ENCODE results near the gene MACROD2. TPM values are rescaled to one million over a fixed set of nuclear protein-coding genes. Genes with fewer than 3 reads are reported as not detected.

Gene MACROD2
- total RNA-seq, 1 donor from 2014 or later: 3.1 TPM

DNA sequence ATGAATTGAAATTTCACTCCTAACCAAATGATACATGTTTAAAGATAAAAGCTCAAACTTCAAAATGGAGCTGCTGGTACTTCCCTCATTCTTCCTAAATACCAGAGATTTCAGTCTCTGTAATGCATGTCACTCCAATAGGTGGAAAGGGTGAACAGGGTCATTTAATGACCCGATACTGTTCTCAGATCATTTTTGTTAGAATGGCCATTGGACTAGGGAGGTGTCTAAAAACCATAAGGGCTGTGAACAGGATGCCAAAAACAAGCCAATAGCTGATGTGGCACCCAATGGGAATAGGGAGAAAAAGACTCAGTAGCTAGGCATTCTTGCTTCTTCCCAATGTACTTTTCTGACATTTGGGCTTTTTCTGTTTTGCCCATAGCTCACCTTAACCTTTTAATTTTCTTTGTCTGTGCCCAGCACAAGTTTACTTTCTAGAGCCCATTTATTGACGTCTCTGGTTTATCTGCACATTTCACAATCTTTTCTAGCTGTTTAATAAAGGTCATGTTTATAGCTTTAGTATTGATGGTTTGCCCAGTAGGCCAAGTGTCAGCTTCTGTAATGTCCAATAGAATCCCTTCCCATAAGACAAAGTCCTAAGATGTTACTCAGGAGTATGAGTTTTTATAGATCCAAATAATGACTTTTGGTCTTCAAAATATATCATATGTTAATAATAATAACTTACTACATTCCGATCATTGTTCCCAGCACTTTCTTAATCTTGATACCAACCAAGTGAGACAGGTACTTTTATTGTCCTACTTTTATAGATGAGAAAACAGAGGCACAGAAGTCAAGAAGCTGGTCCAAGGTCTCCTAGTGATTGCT is 366.4 kb downstream of the MACROD2 start:
- H3K9ac ChIP-seq (ENCODE audit: low read depth in 1 of 3, low read length in 3 of 3): no peak overlapping the region
- H3K27me3 ChIP-seq (ENCODE audit: control insufficient read depth in 3 of 3, insufficient read depth in 3 of 3, low read length in 3 of 3): no peaks in the 10 kb centered on the region
- no peak overlapping the region for H3K27ac ChIP-seq (ENCODE audit: low read depth, low read length)
- H3K36me3 ChIP-seq (ENCODE audit: control insufficient read depth in 3 of 3, insufficient read depth in 3 of 3, low read length in 3 of 3): no peaks in the 10 kb centered on the region
- no peaks in the 10 kb centered on the region for H3K4me1 ChIP-seq (ENCODE audit: control insufficient read depth in 3 of 3, insufficient read depth in 3 of 3, low read length in 3 of 3)
- no peak overlapping the region for H3K4me3 ChIP-seq (ENCODE audit: low read length in 3 of 3)
- no peaks in the 10 kb centered on the region for H3K9me3 ChIP-seq (ENCODE audit: control insufficient read depth in 3 of 3, low read length in 3 of 3)

DNA sequence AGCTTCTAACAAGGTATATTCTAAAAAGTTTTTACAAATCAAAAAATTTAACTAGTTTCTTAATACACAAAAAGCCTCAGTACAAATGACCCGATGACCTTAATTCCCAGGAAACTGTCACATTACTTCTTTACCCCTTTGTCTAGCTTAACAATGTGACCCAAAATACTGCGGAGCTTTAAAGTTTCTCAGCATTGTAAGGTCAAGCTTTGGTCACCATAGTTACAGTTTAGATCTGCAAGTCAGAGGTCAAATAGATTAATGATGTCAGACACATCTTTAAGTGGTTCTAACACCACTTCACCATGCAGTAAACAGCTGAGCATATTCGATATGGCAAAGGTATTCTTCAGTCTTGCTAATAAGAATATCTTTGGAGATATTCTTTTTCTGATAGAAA is 378.9 kb downstream of the MACROD2 start:
- H3K4me3 ChIP-seq (ENCODE audit: low read length in 3 of 3): no peak overlapping the region
- H3K36me3 ChIP-seq (ENCODE audit: control insufficient read depth in 3 of 3, insufficient read depth in 3 of 3, low read length in 3 of 3): no peaks in the 10 kb centered on the region
- no peaks in the 10 kb centered on the region for H3K9me3 ChIP-seq (ENCODE audit: control insufficient read depth in 3 of 3, low read length in 3 of 3)
- H3K27ac ChIP-seq (ENCODE audit: low read depth, low read length): no peak overlapping the region
- no peak overlapping the region for H3K9ac ChIP-seq (ENCODE audit: low read depth in 1 of 3, low read length in 3 of 3)
- H3K4me1 ChIP-seq (ENCODE audit: control insufficient read depth in 3 of 3, insufficient read depth in 3 of 3, low read length in 3 of 3): no peaks in the 10 kb centered on the region
- no peaks in the 10 kb centered on the region for H3K27me3 ChIP-seq (ENCODE audit: control insufficient read depth in 3 of 3, insufficient read depth in 3 of 3, low read length in 3 of 3)

DNA sequence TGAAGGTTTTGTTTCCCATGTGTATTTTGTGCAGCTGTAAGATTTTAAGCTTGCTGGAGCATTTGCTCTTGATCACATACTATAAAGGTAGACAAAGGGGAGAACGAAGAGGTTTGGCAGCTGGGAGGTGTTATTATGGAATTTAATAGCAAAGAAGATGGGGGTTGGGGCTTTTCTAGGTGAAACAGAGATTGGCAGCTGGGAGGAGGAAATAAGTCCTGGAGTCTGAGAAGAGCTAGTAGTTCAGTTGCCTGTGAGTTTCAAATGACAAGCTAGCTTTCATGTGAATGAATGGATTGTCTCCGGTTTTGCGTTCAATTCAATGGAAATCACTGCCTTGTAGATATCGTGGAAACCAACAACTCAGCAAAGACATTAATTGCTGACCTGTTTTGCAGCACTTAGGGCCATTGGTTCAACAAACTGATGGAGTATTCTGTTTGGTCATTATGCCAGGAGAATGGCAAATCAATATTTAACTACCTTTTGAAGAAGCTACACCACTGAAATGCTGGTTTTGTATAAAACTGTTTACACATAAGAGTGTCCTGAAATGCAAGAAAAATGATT is 380.2 kb downstream of the MACROD2 start:
- H3K9ac ChIP-seq (ENCODE audit: low read depth in 1 of 3, low read length in 3 of 3): no peak overlapping the region
- H3K27ac ChIP-seq (ENCODE audit: low read depth, low read length): no peak overlapping the region
- no peaks in the 10 kb centered on the region for H3K9me3 ChIP-seq (ENCODE audit: control insufficient read depth in 3 of 3, low read length in 3 of 3)
- H3K36me3 ChIP-seq (ENCODE audit: control insufficient read depth in 3 of 3, insufficient read depth in 3 of 3, low read length in 3 of 3): no peaks in the 10 kb centered on the region
- H3K4me1 ChIP-seq (ENCODE audit: control insufficient read depth in 3 of 3, insufficient read depth in 3 of 3, low read length in 3 of 3): no peaks in the 10 kb centered on the region
- H3K4me3 ChIP-seq (ENCODE audit: low read length in 3 of 3): no peak overlapping the region
- no peaks in the 10 kb centered on the region for H3K27me3 ChIP-seq (ENCODE audit: control insufficient read depth in 3 of 3, insufficient read depth in 3 of 3, low read length in 3 of 3)

DNA sequence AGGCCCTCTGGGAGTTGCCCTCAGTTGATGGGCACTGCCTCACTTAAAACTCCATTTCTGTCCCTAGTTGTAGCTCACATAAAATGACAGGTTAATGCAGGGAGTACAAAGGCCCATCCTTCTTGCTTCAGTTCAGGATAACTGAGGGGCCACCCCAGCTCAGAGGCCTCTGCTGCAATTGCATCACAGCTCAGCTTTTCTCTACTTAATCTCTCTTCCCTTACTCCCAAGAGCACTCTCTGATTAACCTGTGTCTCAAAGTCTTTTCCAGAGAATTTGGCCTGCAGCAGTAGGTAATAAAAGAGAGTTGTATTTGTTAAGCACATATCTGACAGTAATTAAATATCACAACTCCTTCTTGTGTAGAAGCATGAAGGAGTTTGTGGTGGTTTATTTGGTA is 383.0 kb downstream of the MACROD2 start:
- H3K4me3 ChIP-seq (ENCODE audit: low read length in 3 of 3): no peak overlapping the region
- H3K9me3 ChIP-seq (ENCODE audit: control insufficient read depth in 3 of 3, low read length in 3 of 3): no peaks in the 10 kb centered on the region
- H3K4me1 ChIP-seq (ENCODE audit: control insufficient read depth in 3 of 3, insufficient read depth in 3 of 3, low read length in 3 of 3): no peaks in the 10 kb centered on the region
- no peak overlapping the region for H3K9ac ChIP-seq (ENCODE audit: low read depth in 1 of 3, low read length in 3 of 3)
- H3K27me3 ChIP-seq (ENCODE audit: control insufficient read depth in 3 of 3, insufficient read depth in 3 of 3, low read length in 3 of 3): no peaks in the 10 kb centered on the region
- no peak overlapping the region for H3K27ac ChIP-seq (ENCODE audit: low read depth, low read length)
- no peaks in the 10 kb centered on the region for H3K36me3 ChIP-seq (ENCODE audit: control insufficient read depth in 3 of 3, insufficient read depth in 3 of 3, low read length in 3 of 3)

DNA sequence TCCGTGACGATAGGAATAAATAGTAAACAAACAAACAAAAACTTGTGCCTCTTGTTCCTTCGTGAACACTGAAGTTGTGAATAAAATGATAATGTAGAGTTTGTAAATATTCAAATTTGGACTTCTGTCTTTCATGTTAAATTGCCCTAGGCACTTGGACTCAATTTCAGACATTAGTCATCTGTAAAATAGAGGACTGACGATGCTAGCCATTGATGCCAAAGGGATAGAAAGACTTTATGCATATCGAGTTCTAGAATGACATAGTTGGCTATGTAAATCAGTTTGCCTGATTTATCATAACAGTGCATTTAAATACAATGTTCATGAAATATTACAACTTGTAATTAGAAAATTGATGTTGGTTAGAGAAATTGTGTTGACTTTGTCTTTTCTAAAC is 388.0 kb downstream of the MACROD2 start:
- no peaks in the 10 kb centered on the region for H3K4me1 ChIP-seq (ENCODE audit: control insufficient read depth in 3 of 3, insufficient read depth in 3 of 3, low read length in 3 of 3)

DNA sequence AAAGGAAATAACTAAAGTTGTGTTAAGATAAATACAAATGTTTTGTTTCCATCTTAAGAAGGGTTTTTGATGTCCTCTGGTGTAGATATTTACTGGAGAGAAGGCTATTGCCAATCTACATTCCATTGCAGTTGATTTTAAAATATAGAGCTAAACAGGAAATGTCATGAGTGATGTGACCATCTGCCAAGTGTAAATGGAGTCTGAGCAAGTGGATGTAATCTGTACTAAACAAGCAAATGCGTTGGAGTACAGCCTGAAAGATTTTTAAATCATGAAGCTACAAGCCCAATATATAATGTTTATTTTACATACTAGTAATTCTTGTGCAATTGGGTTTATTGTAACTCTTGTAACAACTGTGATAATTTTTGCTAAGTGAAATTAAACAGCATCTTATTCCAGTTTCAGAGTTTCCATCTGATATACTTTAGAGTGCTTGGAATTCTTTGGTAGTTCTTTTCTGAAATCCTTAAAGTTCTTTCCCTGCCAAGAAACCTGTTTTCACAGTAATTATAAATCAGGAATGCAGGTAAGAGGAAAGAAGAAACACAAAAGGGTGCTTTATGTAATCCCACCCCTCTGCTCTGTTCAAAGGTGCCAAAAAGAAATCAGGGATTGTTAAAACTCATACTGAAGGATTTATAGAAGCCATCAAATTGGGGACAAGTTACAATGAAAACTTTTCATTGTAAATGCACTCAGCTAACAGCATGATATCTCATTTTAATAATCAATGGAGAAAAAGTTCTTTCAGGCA is 389.3 kb downstream of the MACROD2 start:
- Histone ChIP-seq H3K9me3 (ENCODE audit: control insufficient read depth in 3 of 3, low read length in 3 of 3) (peaks cover 0 to 7% (median 3%) of the 10 kb centered on the region in 3 donors), H3K27ac (ENCODE audit: low read depth, low read length) (no peak overlapping the region), H3K9ac (ENCODE audit: low read depth in 1 of 3, low read length in 3 of 3) (no peak overlapping the region), H3K27me3 (ENCODE audit: control insufficient read depth in 3 of 3, insufficient read depth in 3 of 3, low read length in 3 of 3) (no peaks in the 10 kb centered on the region), H3K4me3 (ENCODE audit: low read length in 3 of 3) (no peak overlapping the region), H3K4me1 (ENCODE audit: control insufficient read depth in 3 of 3, insufficient read depth in 3 of 3, low read length in 3 of 3) (no peaks in the 10 kb centered on the region), H3K36me3 (ENCODE audit: control insufficient read depth in 3 of 3, insufficient read depth in 3 of 3, low read length in 3 of 3) (no peaks in the 10 kb centered on the region)

More for the DNA sequence above, 388.0 kb downstream of the MACROD2 start:
- peaks cover 0 to 7% (median 3%) of the 10 kb centered on the region in 3 donors for H3K9me3 ChIP-seq (ENCODE audit: control insufficient read depth in 3 of 3, low read length in 3 of 3)
- no peaks in the 10 kb centered on the region for H3K36me3 ChIP-seq (ENCODE audit: control insufficient read depth in 3 of 3, insufficient read depth in 3 of 3, low read length in 3 of 3)
- no peak overlapping the region for H3K4me3 ChIP-seq (ENCODE audit: low read length in 3 of 3)
- no peak overlapping the region for H3K27ac ChIP-seq (ENCODE audit: low read depth, low read length)
- H3K27me3 ChIP-seq (ENCODE audit: control insufficient read depth in 3 of 3, insufficient read depth in 3 of 3, low read length in 3 of 3): no peaks in the 10 kb centered on the region
- H3K9ac ChIP-seq (ENCODE audit: low read depth in 1 of 3, low read length in 3 of 3): no peak overlapping the region

DNA sequence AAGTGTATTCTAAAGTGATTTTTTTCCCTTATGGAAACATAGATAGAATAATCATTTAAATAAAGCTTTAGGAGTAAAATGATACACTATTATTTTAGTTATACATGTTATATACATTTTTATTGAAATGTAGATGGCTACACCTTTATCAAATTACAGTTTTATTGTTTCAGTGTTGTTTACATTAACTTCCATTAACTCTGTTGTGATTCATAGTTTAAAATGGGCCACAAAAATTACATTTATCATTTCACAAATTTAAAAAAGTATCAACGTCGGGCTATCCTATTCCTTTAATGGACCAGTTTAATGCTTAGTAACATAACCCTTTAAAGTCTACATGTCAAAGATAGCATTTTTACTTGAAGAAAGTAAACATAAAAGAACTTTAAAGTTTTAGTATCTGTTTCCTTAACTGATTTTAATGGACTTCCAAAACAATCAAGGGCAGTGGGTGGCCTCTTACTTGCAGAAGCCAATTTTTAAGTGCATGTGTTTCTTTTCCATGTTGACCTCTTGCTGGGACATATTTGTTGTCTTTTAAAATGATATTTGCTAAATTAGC is 389.9 kb downstream of the MACROD2 start:
- Histone ChIP-seq H3K27ac (ENCODE audit: low read depth, low read length) (no peak overlapping the region), H3K36me3 (ENCODE audit: control insufficient read depth in 3 of 3, insufficient read depth in 3 of 3, low read length in 3 of 3) (no peaks in the 10 kb centered on the region), H3K27me3 (ENCODE audit: control insufficient read depth in 3 of 3, insufficient read depth in 3 of 3, low read length in 3 of 3) (no peaks in the 10 kb centered on the region), H3K9ac (ENCODE audit: low read depth in 1 of 3, low read length in 3 of 3) (no peak overlapping the region), H3K4me1 (ENCODE audit: control insufficient read depth in 3 of 3, insufficient read depth in 3 of 3, low read length in 3 of 3) (no peaks in the 10 kb centered on the region), H3K9me3 (ENCODE audit: control insufficient read depth in 3 of 3, low read length in 3 of 3) (peaks cover 0 to 7% (median 3%) of the 10 kb centered on the region in 3 donors), H3K4me3 (ENCODE audit: low read length in 3 of 3) (no peak overlapping the region)

DNA sequence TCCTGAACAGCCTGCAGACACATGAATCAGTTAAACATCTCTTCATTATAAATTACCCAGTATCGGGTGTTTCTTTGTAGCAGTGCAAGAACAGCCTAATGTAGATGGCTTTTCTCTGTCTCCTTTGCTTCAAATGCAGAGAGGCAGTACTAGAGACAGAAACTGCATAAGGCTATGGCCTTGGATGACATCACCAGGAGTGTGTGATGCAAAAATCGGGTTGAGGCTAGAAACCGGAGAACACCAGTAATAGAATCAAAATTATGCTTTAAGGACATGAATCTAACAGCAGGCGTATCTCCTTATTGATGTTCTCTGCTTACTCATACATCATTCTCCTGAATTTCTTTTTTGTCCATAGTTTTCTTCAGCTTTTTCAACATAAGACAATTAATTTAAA is 391.4 kb downstream of the MACROD2 start:
- Histone ChIP-seq H3K9me3 (ENCODE audit: control insufficient read depth in 3 of 3, low read length in 3 of 3) (peaks cover 0 to 7% (median 3%) of the 10 kb centered on the region in 3 donors), H3K36me3 (ENCODE audit: control insufficient read depth in 3 of 3, insufficient read depth in 3 of 3, low read length in 3 of 3) (no peaks in the 10 kb centered on the region), H3K27me3 (ENCODE audit: control insufficient read depth in 3 of 3, insufficient read depth in 3 of 3, low read length in 3 of 3) (no peaks in the 10 kb centered on the region), H3K27ac (ENCODE audit: low read depth, low read length) (no peak overlapping the region), H3K4me3 (ENCODE audit: low read length in 3 of 3) (no peak overlapping the region), H3K4me1 (ENCODE audit: control insufficient read depth in 3 of 3, insufficient read depth in 3 of 3, low read length in 3 of 3) (no peaks in the 10 kb centered on the region), H3K9ac (ENCODE audit: low read depth in 1 of 3, low read length in 3 of 3) (no peak overlapping the region)

DNA sequence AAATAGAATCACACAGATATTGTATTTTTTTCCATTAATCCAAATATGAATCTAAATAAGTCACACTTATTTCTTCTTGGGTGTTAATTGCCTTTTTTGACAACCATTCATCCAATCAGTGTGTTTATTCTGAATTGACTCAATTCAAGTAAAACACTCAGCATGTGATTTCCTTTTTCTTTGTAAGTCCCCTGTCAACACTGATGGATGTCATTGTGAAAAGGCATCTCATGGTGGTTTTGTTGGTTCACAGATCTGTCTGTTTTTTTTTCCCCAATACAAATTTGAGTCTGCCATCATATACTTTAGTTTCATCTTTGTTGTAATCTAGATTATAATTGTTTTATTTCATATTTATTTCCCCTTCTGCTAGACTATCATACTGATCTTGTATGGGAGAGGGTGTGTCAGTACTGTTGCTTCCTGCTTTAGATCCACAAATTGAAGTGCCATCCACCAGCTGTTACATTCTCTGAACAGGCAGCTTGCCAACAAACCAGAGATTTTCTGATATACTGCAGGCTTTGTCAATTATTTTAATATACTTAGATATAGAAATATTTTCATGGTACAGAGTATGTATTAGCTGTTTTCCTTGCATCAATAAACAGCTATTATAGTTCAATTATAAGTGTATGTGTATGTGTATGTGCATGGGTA is 406.3 kb downstream of the MACROD2 start:
- Histone ChIP-seq H3K4me1 (ENCODE audit: control insufficient read depth in 3 of 3, insufficient read depth in 3 of 3, low read length in 3 of 3) (no peaks in the 10 kb centered on the region), H3K27ac (ENCODE audit: low read depth, low read length) (no peak overlapping the region), H3K9me3 (ENCODE audit: control insufficient read depth in 3 of 3, low read length in 3 of 3) (no peaks in the 10 kb centered on the region), H3K36me3 (ENCODE audit: control insufficient read depth in 3 of 3, insufficient read depth in 3 of 3, low read length in 3 of 3) (no peaks in the 10 kb centered on the region), H3K9ac (ENCODE audit: low read depth in 1 of 3, low read length in 3 of 3) (no peak overlapping the region), H3K27me3 (ENCODE audit: control insufficient read depth in 3 of 3, insufficient read depth in 3 of 3, low read length in 3 of 3) (no peaks in the 10 kb centered on the region), H3K4me3 (ENCODE audit: low read length in 3 of 3) (no peak overlapping the region)

Measured in skeletal muscle tissue (tissue), 4 donors.